Gastroesophageal sphincter (tissue), 4 donors: ENCODE measurements around the gene GJA3. TPM values are rescaled to one million over a fixed set of nuclear protein-coding genes. Genes with fewer than 3 reads are reported as not detected.

Experiments used
- ATAC-seq: fragments of 150-250 bp; one replicate; pipeline ENCODE4 v1.9.1; 2016; ENCODE audit warnings: mild to moderate bottlenecking, moderate library complexity
- H3K27ac ChIP-seq, 4 donors: fragments of 200-600 bp; sonication (generic) in 3 of 4; 1 replicate in 3 of 4; 2 replicates in 1 of 4; pipeline ENCODE4 v1.5.1; 2016 to 2019
- H3K27me3 ChIP-seq: fragments of 200-600 bp; sonication (generic); one replicate; pipeline ENCODE4 v1.5.1; 2019
- H3K36me3 ChIP-seq, 2 donors: fragments of 200-600 bp; sonication (generic); one replicate each; pipeline ENCODE4 v1.5.1; 2019; ENCODE audit warnings: control low read depth in 1 of 2
- H3K4me1 ChIP-seq, 3 donors: fragments of 200-600 bp; sonication (generic); 1 replicate in 2 of 3; 2 replicates in 1 of 3; pipeline ENCODE4 v1.5.1; 2016 to 2019; ENCODE audit warnings: control low read depth in 2 of 3
- H3K4me3 ChIP-seq, 2 donors: fragments of 200-600 bp; sonication (generic); one replicate each; pipeline ENCODE4 v1.5.1; 2019; ENCODE audit warnings: mild to moderate bottlenecking in 1 of 2, moderate library complexity in 1 of 2
- H3K9me3 ChIP-seq, 3 donors: fragments of 200-600 bp; sonication (generic); one replicate each; pipeline ENCODE4 v1.5.1; 2017 to 2019; ENCODE audit warnings: control low read depth in 2 of 3
- EP300 ChIP-seq: sonication (generic); formaldehyde crosslinking; IDR thresholded peaks from one replicate; pipeline ENCODE4 v1.6.1; 2017; ENCODE audit warnings: antibody characterized with exemption, mild to moderate bottlenecking
- POLR2A ChIP-seq, 2 donors: fragments of 450-650 bp; IDR thresholded peaks; one replicate each; pipeline ENCODE4 v1.6.1; 2017; ENCODE audit warnings: antibody characterized with exemption in 2 of 2, mild to moderate bottlenecking in 2 of 2, moderate library complexity in 1 of 2
- POLR2AphosphoS5 ChIP-seq: sonication (generic); formaldehyde crosslinking; IDR thresholded peaks from one replicate; pipeline ENCODE4 v1.6.1; 2017; ENCODE audit warnings: antibody characterized with exemption
- WGBS, 2 donors: methylation state at CpG; one replicate each; pipeline ENCODE4 v1.1.5; 2018; ENCODE audit warnings: low coverage in 1 of 2; 5-methylcytosine and 5-hydroxymethylcytosine counted together
- total RNA-seq, 4 donors: library from RNA; depleted of rRNA; stranded (reverse); fragments of >200 nt; gene quantifications; one replicate each; pipeline ENCODE4 v1.1.0, GENCODE V29; 2016
- TF ChIP-seq, protein P1 (sequence below), 4 experiments: fragments of 200-600 bp in 2 of 4; fragments of 450-650 bp in 2 of 4; sonication (generic) in 1 of 4; IDR thresholded peaks; one replicate each; pipeline ENCODE4 v1.5.1; 2017 to 2019; ENCODE audit warnings: antibody characterized with exemption in 4 of 4, mild to moderate bottlenecking in 2 of 4, moderate library complexity in 2 of 4

GJA3 gene
- total RNA-seq, 4 donors from 2014 or later = 0.04 to 0.07 TPM; not detected in 2

DNA sequence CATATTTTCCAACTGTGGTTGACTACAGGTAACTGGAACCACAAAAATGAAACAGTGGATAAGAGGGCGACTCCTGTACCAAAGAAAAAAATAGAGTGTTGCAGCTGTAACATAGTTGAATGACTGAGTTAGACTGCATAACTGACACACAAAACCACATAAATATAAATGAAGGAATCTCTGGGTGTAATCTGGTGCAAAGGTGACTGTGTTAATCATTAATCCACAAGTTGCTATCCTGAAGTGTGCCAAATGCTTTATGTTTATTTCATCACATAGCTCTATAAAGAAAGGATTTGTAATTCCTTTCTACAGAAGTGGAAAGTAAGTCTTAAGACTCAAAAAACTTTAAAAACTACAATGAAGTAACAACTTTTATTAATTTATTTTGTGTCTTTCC, 37.9 kb upstream of the GJA3 start:
- Histone ChIP-seq H3K9me3 (peaks cover 0 to 21% (median 0%) of the 10 kb centered on the region in 3 donors), H3K4me1 (peaks cover 0 to 9% (median 0%) of the 10 kb centered on the region in 3 donors), H3K27ac (no peak overlapping the region), H3K27me3 (peaks cover 38% of the 10 kb centered on the region), H3K4me3 (no peak overlapping the region), H3K36me3 (no peaks in the 10 kb centered on the region)
- TF ChIP-seq, protein P1, sequence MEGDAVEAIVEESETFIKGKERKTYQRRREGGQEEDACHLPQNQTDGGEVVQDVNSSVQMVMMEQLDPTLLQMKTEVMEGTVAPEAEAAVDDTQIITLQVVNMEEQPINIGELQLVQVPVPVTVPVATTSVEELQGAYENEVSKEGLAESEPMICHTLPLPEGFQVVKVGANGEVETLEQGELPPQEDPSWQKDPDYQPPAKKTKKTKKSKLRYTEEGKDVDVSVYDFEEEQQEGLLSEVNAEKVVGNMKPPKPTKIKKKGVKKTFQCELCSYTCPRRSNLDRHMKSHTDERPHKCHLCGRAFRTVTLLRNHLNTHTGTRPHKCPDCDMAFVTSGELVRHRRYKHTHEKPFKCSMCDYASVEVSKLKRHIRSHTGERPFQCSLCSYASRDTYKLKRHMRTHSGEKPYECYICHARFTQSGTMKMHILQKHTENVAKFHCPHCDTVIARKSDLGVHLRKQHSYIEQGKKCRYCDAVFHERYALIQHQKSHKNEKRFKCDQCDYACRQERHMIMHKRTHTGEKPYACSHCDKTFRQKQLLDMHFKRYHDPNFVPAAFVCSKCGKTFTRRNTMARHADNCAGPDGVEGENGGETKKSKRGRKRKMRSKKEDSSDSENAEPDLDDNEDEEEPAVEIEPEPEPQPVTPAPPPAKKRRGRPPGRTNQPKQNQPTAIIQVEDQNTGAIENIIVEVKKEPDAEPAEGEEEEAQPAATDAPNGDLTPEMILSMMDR (IDR thresholded peaks at IDR 0.05) = no peak
- TF ChIP-seq POLR2A (IDR thresholded peaks at IDR 0.05) = no peak
- no peak for TF ChIP-seq POLR2AphosphoS5
- TF ChIP-seq EP300 = no peak
- WGBS, 2 donors = 88 to 94% methylated on average over 1 of the region's 1 CpG
- no peak for ATAC-seq

DNA sequence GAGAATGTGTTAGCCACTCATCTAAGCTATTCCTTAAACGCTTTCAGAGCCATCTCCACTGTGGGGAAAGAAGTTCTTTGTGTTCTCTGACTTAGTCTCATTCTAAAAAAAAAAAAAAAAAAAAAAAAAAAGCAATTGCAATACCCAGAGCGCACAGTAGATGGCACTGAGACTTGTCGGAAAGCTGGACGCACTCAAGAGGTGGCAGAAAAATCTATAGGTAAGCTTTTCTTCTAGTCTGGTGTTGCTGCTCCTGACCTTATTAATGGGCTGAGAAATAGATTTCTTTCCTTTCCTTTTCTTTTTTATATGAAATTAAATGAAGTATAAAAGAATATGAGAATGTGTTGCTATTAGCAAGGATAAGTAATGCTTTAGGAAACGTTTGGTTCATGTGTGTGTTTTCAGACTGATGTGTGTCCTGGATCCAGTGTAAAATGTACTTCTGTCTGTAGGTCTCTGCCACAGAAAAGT, 36.5 kb upstream of the GJA3 start:
- Histone ChIP-seq H3K4me1 (peaks cover 0 to 23% (median 7%) of the 10 kb centered on the region in 3 donors), H3K36me3 (no peaks in the 10 kb centered on the region), H3K4me3 (no peak overlapping the region), H3K27me3 (peaks cover 48% of the 10 kb centered on the region), H3K27ac (no peak overlapping the region), H3K9me3 (peaks cover 0 to 19% (median 0%) of the 10 kb centered on the region in 3 donors)
- whole genome bisulfite sequencing, 2 donors = 0 to 5% methylated on average over 4 to 5 of the region's 5 CpGs
- TF ChIP-seq POLR2A (IDR thresholded peaks at IDR 0.05) = no peak
- TF ChIP-seq, protein P1 (IDR thresholded peaks at IDR 0.05) = peak; percentile 30 to 69 (median 42)
- TF ChIP-seq POLR2AphosphoS5 = no peak
- peak; percentile 31 for ATAC-seq

DNA sequence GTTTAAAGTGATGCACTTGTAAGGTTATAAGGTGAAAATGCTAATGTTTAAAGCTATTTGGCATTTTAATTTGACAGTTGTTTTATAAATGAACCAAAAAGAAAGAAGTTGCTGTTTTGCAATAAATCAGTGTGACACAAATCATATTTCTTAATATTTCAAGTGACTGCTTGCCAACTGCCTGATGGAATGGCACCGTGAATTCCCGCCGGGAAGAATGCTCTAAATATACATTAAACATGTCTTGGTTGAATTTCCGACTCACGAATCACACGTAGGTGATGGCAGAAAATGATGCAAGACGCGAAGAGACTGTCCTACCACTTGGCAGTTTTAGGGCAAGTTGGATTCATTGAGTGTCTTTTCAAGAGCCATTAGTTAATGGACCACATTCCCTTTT, 34.9 kb upstream of the GJA3 start:
- no peak overlapping the region for H3K27ac ChIP-seq
- H3K9me3 ChIP-seq = peaks cover 0 to 6% (median 0%) of the 10 kb centered on the region in 3 donors
- peaks cover 64% of the 10 kb centered on the region for H3K27me3 ChIP-seq
- ATAC-seq = no peak
- H3K4me1 ChIP-seq = peaks cover 0 to 34% (median 13%) of the 10 kb centered on the region in 3 donors
- WGBS, 2 donors = 68 to 74% methylated on average over 8 of the region's 8 CpGs
- H3K36me3 ChIP-seq = no peaks in the 10 kb centered on the region
- H3K4me3 ChIP-seq = no peak overlapping the region
- TF ChIP-seq EP300 (no peak), POLR2AphosphoS5 (no peak), POLR2A (IDR thresholded peaks at IDR 0.05) (no peak)
- TF ChIP-seq, protein P1 (IDR thresholded peaks at IDR 0.05) = no peak

DNA sequence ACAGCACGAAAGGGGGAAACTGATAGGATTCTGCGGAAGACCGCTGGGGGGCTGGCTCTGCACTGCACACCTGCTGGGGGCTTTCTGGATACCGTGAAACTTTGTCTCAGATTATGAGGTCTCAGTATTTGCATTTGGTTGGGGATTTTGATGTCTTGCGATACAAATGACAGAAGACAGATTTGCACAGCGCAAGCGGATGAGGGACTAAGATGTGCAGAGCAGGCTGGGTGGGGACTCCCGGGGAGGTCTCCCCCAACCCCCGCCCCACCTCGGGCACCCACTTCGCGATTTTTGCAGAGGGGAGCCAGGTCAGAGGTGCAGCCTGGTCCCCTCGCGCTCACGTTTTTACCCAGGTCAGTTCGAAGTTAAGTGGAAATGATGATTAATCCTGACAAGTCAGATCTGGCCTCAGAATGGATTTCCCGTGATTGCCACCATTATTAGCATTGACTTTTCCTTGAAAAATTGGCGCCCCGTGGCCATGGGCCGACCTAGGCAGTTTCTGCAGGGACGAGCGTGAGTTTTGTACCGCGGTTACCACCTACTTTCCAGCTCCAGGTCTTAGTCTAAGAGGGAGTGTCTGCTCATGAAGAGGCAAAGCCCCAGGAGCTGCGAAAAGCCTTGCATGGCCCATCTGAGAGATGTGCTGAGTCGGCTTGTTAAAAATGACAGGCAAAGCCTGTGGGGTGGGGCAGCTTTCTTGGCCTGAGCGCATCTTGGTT, 33.2 kb upstream of the GJA3 start:
- 6 to 16% methylated on average over 4 to 11 of the region's 27 CpGs for WGBS, 2 donors
- H3K9me3 ChIP-seq = no peaks in the 10 kb centered on the region
- peak overlapping the region in 1 of 2 donors; percentile 64 for H3K4me3 ChIP-seq
- peaks cover 76% of the 10 kb centered on the region for H3K27me3 ChIP-seq
- ATAC-seq = no peak
- H3K4me1 ChIP-seq = peaks cover 0 to 34% (median 13%) of the 10 kb centered on the region in 3 donors
- H3K36me3 ChIP-seq = no peaks in the 10 kb centered on the region
- no peak overlapping the region for H3K27ac ChIP-seq
- TF ChIP-seq POLR2AphosphoS5 (no peak), EP300 (no peak), POLR2A (IDR thresholded peaks at IDR 0.05) (no peak)
- TF ChIP-seq, protein P1 (IDR thresholded peaks at IDR 0.05) = no peak
